NCI-H1092 treated with DMSO at 0.1 percent for 48 hours (cell line): ENCODE data around the gene MST1R.

ENCODE experiments used
- DNase-seq: peaks from one replicate; lab custom pipeline; 2025; lab: John Stamatoyannopoulos, UW

Gene MST1R

DNA sequence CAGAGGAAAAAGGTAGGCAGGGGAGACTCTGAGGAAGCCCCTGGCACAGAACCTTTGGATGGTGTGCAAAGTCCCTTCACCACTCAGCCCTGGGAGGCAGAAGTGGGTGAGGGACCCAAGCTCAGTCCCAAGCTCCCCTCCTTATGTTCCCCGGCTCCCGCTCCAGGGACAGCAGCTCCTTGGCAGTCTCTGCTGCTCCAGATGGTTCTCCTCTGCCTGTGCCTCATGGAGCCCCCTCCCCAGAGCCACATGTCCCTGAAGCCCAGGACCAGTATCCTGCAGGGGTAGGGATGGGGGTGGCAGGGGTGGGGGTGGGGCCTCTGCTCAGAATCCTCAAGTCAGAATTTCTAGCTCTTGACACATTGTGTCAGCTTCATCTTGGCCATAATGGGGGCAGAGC lies 26.0 kb downstream of the MST1R start:
- DNase-seq = no peak

DNA sequence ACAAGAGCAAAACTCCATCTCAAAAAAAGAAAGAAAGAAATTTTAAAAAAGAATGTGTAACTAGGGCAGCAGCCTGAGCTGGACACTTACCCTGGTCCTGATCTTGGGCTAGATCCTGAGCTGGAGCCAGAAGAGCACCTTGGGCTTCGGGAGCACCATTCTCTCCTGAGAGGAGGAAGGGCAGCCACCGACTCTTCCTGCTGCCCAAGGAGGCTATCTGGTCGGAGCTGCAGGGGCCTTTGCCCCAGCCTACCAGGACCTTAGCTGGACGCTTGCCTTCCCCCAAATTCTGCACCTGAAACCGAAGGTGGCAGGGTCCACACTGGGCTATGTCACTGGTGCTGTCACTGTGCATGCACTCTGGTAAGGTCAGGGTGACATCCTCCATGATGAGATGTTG lies 27.1 kb downstream of the MST1R start:
- no peak for DNase-seq

GRCh38 chr3:49873623-49874022 lies 30.1 kb downstream of the MST1R start:
- DNase-seq = no peak

DNA sequence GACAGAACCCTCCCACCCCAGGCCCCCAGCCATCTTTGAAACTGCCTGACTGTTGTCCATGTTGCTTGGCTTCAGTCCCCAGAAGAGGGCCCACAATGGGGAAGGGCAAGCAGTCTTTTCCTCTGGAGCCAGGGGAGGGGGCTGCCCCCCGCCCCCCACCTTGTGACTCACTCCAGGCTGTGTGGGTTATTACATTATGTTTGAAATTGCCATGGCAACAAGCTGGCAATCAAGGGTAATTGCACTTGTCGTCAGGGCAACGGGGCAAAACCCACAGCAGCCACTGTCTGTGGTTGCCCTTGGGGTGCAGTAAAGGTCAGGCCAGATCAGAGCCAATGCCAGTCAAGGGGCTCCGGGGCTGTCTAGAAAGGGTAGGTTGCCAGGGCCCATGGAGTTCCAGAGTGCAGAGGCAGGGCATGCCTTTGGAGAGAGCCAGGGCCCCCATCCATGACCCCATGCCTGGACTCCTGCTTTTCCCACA lies 30.8 kb downstream of the MST1R start:
- no peak for DNase-seq

DNA sequence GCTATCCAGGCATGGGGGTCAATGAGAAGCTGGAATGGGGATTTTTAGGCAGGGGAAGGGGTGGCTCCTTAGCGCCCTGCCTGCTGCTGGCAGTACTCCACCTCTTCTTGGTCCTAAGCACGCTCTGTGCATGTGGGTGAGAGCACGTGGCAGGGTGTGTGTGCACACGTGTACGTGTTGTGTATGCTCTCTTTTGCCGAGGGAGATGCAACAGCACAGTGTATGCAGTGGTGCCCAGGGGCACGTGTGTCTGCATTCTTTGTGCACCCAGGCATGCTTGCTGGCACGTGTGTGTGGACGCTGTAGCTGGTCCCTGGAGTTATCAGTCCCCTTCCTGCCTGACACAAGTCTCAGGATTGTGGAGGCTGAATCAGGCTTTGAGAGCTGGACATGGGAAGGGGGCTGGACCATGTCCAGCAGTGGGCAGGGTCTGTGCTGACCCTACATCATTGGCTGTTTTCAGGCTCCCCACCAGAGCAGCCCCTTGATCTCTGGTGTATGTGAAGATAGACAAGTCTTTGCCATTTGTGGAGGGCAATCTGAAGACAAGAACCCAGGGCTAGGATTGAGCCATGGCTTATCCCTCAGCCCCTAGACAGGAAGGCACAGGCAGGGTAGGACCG lies 32.0 kb downstream of the MST1R start:
- DNase-seq = no peak

GRCh38 chr3:49869525-49870126 lies 34.0 kb downstream of the MST1R start, which contains the start of gene CAMKV:
TSS of gene CAMKV (minus strand) at chr3:49869906. CDS start at chr3:49862388, 7,518 bp downstream.
- peak; percentile 11 for DNase-seq

DNA sequence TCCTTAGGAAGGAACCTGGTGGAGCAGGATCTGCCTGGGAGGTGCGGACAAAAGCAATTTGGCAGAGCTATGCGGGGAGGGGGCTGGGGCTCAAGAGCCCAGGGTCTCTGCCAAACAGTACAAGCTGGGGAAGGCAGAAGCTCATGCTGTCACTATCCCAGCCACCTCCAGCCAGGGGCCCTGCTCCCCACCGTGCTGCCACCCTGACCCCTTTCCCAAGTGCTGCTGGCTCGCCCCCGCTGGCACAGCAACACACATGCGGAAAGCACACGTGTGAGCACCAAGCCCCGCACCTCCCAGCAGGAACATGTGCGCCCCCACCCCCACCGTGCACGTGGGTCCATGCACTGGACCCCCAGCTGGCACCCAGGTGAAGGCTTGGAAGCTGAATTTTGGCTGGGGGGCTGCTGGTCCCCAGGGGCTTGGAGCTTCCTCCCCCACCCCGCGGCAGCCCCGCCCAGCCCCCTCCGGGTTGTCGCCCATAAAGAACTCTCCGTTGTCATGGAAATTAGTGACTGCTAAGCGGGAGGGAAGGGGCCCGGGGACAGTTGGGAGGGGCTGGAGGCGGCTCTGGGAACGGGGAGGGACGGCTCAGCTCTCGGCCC lies 34.7 kb downstream of the MST1R start:
- peak; percentile 0 for DNase-seq

DNA sequence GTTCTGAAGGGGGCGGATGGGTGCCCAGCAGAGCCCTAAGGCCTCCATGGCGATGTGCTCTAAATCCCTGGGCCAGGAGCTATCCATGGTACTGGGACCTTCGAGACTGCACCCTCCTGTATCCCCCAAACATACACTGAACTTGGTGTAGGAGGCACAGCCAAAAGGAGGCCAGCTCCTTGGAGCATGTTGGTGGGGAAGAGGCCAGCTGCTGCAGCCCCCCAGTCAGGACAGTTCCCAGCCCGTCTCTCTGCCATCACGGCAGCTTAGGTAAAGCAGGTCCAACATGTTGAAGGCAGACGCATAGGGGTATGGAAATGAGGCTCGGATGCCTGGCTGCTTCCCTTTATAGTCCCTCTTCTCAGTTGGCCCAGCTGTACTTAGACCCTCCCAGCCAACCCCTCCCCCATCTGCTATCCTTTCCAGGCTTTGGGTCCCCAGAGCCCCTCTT lies 35.8 kb downstream of the MST1R start:
- no peak for DNase-seq

DNA sequence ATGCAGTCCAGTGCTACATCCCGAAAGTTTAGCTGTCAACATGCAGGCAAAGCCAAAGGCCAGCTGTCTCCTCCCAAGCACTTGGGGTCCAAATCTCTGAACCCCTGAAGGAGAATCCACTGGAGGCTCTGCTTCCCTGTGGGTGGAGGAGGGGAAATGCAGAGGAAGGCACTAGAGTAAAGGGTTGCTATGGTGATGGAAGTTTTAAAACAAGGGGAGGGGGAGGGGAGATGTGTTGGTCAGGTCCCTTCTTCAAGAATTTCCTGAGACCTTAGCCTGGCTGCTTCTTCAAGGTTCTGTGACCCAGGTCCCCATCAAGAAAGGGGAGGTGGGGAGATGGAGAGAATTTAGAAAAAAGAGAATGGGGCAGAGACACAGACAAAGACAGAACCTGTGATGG lies 36.3 kb downstream of the MST1R start:
- DNase-seq = no peak

GRCh38 chr3:49865198-49865784 lies 38.4 kb downstream of the MST1R start:
- no peak for DNase-seq

DNA sequence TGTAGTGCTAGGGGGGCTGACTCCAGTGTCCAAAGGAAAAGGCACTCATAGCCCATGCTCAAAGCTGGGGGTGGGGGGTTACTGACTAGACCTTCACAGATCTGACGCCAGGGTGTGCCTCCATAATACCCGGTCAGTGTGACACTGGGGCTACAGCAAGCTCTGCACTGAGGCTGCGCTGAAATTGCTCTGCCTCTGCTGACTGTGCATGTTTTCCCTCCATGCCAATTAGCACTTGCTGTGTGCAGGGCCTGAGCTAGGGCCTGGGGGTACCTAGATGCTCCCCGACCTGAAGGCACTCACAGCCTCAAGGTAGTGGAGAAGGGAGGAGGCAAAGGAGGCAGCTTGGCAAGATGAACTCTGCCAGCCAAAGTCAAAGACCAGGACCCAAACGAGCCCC lies 39.2 kb downstream of the MST1R start:
- no peak for DNase-seq

DNA sequence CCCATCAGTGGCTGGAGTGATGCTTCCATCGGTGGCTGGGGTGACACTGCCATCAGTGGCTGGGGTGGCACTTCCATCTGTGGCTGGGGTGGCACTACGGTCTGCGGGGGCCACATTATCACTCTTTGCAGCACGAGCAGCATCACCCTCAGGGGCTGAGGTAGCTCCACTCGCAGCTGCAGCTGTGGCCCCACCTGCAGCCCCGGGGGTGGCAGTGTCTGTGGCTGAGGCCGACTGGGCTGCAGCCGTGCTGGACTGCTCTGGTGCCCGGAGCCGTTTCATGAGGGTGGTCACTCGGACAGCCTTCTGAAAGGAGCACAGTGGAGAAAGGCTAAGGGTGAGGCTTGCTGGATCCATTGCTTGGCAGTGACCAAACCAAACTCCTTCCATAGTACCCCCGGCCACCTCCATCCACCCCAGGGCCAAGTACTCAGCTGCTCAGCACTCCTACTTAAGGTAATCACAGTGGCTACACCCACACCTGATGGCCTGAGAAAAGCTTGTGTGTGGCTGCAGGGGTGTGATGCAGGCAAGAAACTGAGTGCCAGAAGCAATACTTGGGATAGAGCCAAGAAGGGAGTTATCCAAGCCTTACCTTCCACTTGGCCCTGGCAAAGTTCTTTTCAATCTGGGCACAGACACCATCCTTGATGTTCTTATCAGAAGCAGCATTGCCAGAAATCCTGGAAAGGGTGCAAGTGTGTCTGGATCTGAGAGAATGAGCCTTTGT lies 43.9 kb downstream of the MST1R start:
- no peak for DNase-seq

DNA sequence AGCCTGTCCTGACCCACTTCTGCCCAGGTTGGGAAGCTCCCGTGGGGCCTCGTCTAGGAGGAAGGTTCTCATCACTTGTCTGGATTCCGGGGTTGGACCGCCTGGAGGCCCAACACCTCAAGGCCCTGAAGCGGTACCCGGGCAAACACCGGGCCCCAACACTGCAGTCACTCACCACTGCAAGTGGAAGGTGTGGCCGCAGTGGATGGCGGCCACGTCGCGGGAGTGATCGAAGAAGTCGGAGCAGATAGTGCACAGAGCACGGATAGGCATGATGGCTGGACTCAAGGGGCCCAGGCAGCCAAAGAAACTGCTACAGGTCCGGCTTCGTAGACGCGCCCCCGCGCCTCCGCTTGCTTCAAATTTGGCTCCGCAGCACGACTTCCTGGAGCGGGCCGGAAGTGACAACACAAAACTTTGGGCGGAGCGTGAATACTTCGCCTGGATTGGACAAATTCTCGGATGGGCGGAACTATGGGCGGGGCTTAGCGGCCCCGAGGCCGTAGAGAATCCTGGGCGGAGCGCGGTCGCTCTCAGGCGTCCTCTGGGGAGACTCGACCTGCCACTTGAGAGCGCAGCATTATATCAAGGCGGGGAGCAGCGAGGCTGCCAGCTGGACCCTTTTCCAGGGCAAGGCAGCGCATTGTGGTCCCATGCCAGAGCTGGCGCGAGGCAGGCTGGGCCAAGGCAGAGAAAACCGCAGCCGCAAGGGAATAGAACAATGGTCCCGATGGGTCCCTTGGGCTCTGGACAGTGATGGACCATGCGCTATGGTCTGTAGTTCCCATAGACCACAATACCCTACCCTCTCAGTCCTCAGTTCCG lies 47.3 kb downstream of the MST1R start, which contains the start of gene TRAIP:
TSS of gene TRAIP (minus strand) at position 384 of the 825 bp plus-strand sequence. CDS start at position 273, 111 bp downstream.
- peak; percentile 93 for DNase-seq

DNA sequence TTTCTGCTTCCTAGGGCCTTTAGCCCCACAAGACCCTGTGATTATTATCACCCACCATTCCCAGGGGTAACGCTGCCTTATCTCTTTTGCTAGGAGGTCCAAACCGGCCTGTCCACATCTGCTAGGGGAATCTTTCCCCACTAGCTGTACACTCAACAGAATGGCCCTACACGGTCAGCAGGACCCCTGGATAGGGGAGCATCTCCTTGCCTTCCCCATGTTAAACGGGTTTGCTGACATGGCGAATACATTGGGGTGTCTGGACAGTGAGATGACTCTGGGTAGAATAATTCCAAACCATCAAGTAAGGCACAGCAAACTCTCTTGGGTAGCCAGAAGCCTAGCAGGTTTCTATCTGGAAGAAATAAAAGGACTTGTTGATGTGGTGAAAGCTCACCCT lies 48.0 kb downstream of the MST1R start:
- DNase-seq = no peak

GRCh38 chr3:49845694-49846093 lies 58.0 kb downstream of the MST1R start:
- DNase-seq = no peak

DNA sequence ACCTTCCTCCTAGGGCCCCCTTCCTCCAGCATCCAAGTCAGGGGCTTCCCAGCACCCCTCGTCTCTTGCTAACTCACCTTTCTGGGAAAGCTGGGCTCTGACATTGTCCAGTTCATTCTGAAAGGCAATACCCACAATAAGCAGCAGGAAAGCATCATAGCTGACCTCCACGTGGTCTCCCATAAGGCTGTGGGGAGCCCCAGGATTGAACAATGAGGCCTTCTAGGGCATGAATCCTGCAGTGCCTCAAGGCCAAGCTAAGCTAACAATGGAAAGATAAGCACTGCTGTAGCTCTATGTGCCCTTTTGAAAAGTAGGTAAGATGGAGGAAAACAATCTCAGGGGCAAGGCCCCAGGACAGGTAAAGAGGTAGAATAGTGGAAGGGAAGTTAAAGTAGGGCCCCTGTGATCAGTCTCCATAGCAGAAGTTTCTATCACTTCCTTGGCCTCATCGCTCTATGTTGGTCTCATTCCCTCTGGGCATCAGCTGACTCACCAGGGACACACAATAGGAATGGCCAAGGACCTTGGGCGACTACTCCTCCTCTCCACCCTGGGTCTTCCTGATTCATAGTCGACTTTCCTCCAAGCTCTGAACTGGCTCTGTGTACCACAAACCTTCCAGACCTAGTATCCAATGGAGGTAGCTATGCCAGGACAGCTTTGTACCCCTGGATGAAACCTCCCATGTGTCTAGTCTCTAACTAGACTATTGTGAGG lies 59.0 kb downstream of the MST1R start:
- DNase-seq = no peak

- DNase-seq = no peak
Observed at GRCh38 chr3:49842843-49843517, 60.7 kb downstream of the MST1R start.

- DNase-seq = no peak
Observed at GRCh38 chr3:49841806-49842205, 61.9 kb downstream of the MST1R start.

- no peak for DNase-seq
Observed at GRCh38 chr3:49841126-49841696, 62.5 kb downstream of the MST1R start.

- DNase-seq = no peak
Observed at GRCh38 chr3:49840388-49840787, 63.3 kb downstream of the MST1R start.
